Measurements from ENCODE around the gene PRDM11. TPM values are rescaled to one million over a fixed set of nuclear protein-coding genes. Genes with fewer than 3 reads are reported as not detected.

PRDM11 gene
- total RNA-seq, 1 experiment from 2014 or later, result 4.0 TPM

DNA sequence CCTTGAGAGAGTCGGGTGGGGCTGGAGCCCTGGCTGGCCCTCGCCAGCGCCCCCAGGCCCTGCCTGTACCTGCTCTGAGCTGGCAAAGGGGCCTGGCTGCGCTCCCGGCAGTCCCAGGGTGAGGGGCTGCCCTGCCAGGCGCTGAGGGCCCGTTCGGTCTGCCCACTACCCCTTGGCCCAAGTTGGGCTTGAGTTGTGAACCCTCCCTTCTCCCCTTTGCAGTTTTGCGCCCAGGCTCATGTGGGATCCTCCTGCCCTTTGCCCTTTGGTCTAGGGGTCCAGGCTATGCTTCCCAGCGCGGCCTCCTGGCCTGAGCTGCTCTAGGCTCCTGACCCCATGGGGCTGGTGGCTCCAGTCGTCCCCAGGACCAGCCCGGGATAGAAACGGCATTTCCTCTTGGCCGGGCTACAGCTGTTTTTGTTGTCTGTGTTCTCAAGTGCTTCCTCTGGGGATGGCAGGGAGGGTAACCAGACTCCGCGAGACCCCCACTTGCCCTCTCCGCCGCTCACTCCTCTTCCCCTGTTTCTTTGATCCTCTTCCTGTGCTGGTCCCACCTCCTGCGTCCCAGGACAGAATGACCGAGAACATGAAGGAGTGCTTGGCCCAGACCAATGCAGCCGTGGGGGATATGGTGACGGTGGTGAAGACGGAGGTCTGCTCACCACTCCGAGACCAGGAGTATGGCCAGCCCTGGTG, 34.9 kb downstream of the PRDM11 start:
- intact Hi-C loops (cut with micrococcal nuclease), result loop anchor here (1.0 to 5.0 kb wide), 2 partner anchors 34 to 69 kb away; no protein-coding TSS in a partner anchor
- H3K27me3 Mint-ChIP-seq (ENCODE audit: insufficient read depth, unreplicated experiment), result no peaks in the 10 kb centered on the region
- no peaks in the 10 kb centered on the region for H3K36me3 Mint-ChIP-seq (ENCODE audit: insufficient read depth, unreplicated experiment)
- TF ChIP-seq, protein P1, sequence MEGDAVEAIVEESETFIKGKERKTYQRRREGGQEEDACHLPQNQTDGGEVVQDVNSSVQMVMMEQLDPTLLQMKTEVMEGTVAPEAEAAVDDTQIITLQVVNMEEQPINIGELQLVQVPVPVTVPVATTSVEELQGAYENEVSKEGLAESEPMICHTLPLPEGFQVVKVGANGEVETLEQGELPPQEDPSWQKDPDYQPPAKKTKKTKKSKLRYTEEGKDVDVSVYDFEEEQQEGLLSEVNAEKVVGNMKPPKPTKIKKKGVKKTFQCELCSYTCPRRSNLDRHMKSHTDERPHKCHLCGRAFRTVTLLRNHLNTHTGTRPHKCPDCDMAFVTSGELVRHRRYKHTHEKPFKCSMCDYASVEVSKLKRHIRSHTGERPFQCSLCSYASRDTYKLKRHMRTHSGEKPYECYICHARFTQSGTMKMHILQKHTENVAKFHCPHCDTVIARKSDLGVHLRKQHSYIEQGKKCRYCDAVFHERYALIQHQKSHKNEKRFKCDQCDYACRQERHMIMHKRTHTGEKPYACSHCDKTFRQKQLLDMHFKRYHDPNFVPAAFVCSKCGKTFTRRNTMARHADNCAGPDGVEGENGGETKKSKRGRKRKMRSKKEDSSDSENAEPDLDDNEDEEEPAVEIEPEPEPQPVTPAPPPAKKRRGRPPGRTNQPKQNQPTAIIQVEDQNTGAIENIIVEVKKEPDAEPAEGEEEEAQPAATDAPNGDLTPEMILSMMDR (IDR thresholded peaks at IDR 0.05; ENCODE audit: unreplicated experiment), result no peak
- CTCF ChIA-PET, result no interaction called here
- peak overlapping the region; percentile 52 for H3K4me3 Mint-ChIP-seq (ENCODE audit: unreplicated experiment)
- no peak overlapping the region for H3K27ac Mint-ChIP-seq (ENCODE audit: low read depth, unreplicated experiment)
- DNase-seq (ENCODE audit: unreplicated experiment), result no peak
- no peaks in the 10 kb centered on the region for H3K9me3 Mint-ChIP-seq (ENCODE audit: unreplicated experiment)
- POLR2A ChIA-PET, result no interaction called here
- no peaks in the 10 kb centered on the region for H3K4me1 Mint-ChIP-seq (ENCODE audit: insufficient read depth, unreplicated experiment)
- BruUV-seq (replicated peaks), result no TSS peak

DNA sequence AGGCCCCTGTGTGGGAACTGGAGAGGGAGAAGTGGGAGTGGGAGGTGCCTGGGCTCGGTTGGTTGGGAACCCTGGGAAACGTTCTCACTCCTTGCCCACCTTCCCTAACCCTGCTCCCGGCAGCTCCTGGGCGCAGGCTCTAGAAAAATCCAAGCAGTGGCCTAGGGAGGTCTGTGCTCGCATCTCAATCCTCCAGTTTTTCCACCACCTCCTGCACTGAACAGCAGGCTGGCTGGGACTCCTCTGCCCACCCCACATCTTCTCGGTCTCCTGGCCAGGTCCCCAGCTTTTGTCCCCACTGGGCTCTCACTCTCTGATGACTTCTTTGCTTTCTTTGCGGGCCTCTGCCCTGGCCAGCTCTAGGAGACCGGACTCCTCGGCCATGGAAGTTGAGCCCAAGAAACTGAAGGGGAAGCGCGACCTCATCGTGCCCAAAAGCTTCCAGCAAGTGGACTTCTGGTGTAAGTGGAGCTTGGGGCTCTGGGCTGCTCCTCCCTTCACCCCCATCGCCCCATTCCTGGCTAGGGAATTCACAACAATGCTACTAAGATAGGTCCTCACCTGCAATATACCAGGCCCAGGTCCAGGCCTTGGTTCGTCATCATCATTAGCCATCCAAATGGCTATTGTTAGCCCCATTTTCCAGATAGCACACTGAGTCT, 35.6 kb downstream of the PRDM11 start:
- no peaks in the 10 kb centered on the region for H3K9me3 Mint-ChIP-seq (ENCODE audit: unreplicated experiment)
- H3K36me3 Mint-ChIP-seq (ENCODE audit: insufficient read depth, unreplicated experiment), result no peaks in the 10 kb centered on the region
- POLR2A ChIA-PET, result no interaction called here
- no peaks in the 10 kb centered on the region for H3K4me1 Mint-ChIP-seq (ENCODE audit: insufficient read depth, unreplicated experiment)
- TF ChIP-seq, protein P1 (IDR thresholded peaks at IDR 0.05; ENCODE audit: unreplicated experiment), result no peak
- intact Hi-C loops (cut with micrococcal nuclease), result loop anchor here (1.0 to 5.0 kb wide), 2 partner anchors 35 to 70 kb away; no protein-coding TSS in a partner anchor
- CTCF ChIA-PET, result interaction anchor here (0.7 to 0.9 kb wide), 3 partner anchors 10 to 100 kb away, joined by 3 to 4 read pairs (median 4); no protein-coding TSS in a partner anchor
- no peaks in the 10 kb centered on the region for H3K27me3 Mint-ChIP-seq (ENCODE audit: insufficient read depth, unreplicated experiment)
- DNase-seq (ENCODE audit: unreplicated experiment), result no peak
- H3K27ac Mint-ChIP-seq (ENCODE audit: low read depth, unreplicated experiment), result no peak overlapping the region
- no TSS peak for BruUV-seq (replicated peaks)
- peak overlapping the region; percentile 52 for H3K4me3 Mint-ChIP-seq (ENCODE audit: unreplicated experiment)

DNA sequence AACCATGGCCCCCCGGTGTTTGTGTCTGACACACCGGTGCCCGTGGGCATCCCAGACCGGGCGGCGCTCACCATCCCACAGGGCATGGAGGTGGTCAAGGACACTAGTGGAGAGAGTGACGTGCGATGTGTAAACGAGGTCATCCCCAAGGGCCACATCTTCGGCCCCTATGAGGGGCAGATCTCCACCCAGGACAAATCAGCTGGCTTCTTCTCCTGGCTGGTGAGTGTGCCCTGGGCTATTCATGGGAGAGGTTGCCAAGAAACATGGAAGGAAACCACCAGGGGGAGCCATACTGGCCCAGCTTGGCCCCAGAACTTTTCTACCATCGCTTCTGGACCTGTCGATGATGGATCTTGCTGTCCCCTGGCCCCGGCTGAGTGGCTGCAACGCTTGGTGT, 36.5 kb downstream of the PRDM11 start:
- Mint-ChIP-seq H3K9me3 (ENCODE audit: unreplicated experiment) (no peaks in the 10 kb centered on the region), H3K27ac (ENCODE audit: low read depth, unreplicated experiment) (no peak overlapping the region), H3K27me3 (ENCODE audit: insufficient read depth, unreplicated experiment) (no peaks in the 10 kb centered on the region), H3K4me3 (ENCODE audit: unreplicated experiment) (no peak overlapping the region), H3K4me1 (ENCODE audit: insufficient read depth, unreplicated experiment) (no peaks in the 10 kb centered on the region), H3K36me3 (ENCODE audit: insufficient read depth, unreplicated experiment) (no peaks in the 10 kb centered on the region)
- POLR2A ChIA-PET, result interaction anchor here (0.7 kb wide), 2 partner anchors 57 to 85 kb away, joined by 3 read pairs; no protein-coding TSS in a partner anchor
- TF ChIP-seq, protein P1 (IDR thresholded peaks at IDR 0.05; ENCODE audit: unreplicated experiment), result peak; percentile 43
- CTCF ChIA-PET, result interaction anchor here (0.6 to 2.4 kb wide), 5 partner anchors 9 to 401 kb away, joined by 3 to 8 read pairs (median 4); no protein-coding TSS in a partner anchor
- DNase-seq (ENCODE audit: unreplicated experiment), result peak; percentile 49
- BruUV-seq (replicated peaks), result no TSS peak
- intact Hi-C loops (cut with micrococcal nuclease), result loop anchor here (5.0 kb wide), 1 partner anchor 71 kb away; no protein-coding TSS in a partner anchor

DNA sequence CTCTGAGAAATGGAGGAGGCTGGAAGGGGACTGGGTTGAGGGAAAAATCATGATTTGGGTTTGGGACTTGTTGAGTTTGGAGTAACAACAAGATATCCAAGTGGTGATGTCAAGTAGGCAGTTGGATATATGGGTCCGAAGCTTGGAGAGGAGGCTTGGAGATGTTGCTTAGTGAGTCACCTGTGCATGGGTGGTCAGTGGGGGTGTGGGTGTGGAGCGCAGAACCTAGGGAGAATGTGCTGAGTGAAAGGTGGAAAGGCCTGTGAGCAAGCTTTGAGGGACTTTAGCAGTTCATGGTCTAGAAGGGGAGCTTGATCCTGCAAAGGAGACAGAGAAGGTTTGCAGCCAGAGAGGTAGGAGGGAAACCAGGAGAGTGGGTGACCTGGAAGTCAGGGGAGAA, 38.2 kb downstream of the PRDM11 start:
- POLR2A ChIA-PET, result no interaction called here
- intact Hi-C loops (cut with micrococcal nuclease), result loop anchor here (5.0 kb wide), 1 partner anchor 72 kb away; no protein-coding TSS in a partner anchor

More for the DNA sequence above, 38.2 kb downstream of the PRDM11 start:
- H3K4me3 Mint-ChIP-seq (ENCODE audit: unreplicated experiment), result no peak overlapping the region
- no peak for DNase-seq (ENCODE audit: unreplicated experiment)
- H3K36me3 Mint-ChIP-seq (ENCODE audit: insufficient read depth, unreplicated experiment), result no peaks in the 10 kb centered on the region
- CTCF ChIA-PET, result interaction anchor here (0.6 to 2.4 kb wide), 2 partner anchors 80 to 869 kb away, joined by 3 to 8 read pairs; no protein-coding TSS in a partner anchor
- H3K27me3 Mint-ChIP-seq (ENCODE audit: insufficient read depth, unreplicated experiment), result no peaks in the 10 kb centered on the region
- no peaks in the 10 kb centered on the region for H3K4me1 Mint-ChIP-seq (ENCODE audit: insufficient read depth, unreplicated experiment)
- H3K27ac Mint-ChIP-seq (ENCODE audit: low read depth, unreplicated experiment), result no peak overlapping the region
- TF ChIP-seq, protein P1 (IDR thresholded peaks at IDR 0.05; ENCODE audit: unreplicated experiment), result no peak
- no TSS peak for BruUV-seq (replicated peaks)
- no peaks in the 10 kb centered on the region for H3K9me3 Mint-ChIP-seq (ENCODE audit: unreplicated experiment)

Measured in MCF 10A (cell line).